Osteocyte (in vitro differentiated cells): Measurements from ENCODE around the gene IZUMO3. TPM values are rescaled to one million over a fixed set of nuclear protein-coding genes. Genes with fewer than 3 reads are reported as not detected.

Experiments used
- DNase-seq: peaks from one replicate; pipeline ENCODE4 v3.0.0; 2021; ENCODE audit warnings: mixed read lengths; ENCODE audit not compliant: unreplicated experiment; ENCODE audit errors: extremely low spot score
- H3K27ac Mint-ChIP-seq: one replicate; pipeline ENCODE4 v1.8.0; 2021; ENCODE audit warnings: mild to moderate bottlenecking, mixed read lengths; ENCODE audit not compliant: unreplicated experiment
- H3K27me3 Mint-ChIP-seq: one replicate; pipeline ENCODE4 v1.8.0; 2021; ENCODE audit warnings: mixed read lengths; ENCODE audit not compliant: unreplicated experiment
- H3K36me3 Mint-ChIP-seq: one replicate; pipeline ENCODE4 v1.8.0; 2021; ENCODE audit warnings: mixed read lengths; ENCODE audit not compliant: unreplicated experiment
- H3K4me1 Mint-ChIP-seq: one replicate; pipeline ENCODE4 v1.8.0; 2021; ENCODE audit warnings: mixed read lengths; ENCODE audit not compliant: unreplicated experiment
- H3K4me3 Mint-ChIP-seq: one replicate; pipeline ENCODE4 v1.8.0; 2021; ENCODE audit warnings: mild to moderate bottlenecking, moderate library complexity, mixed read lengths; ENCODE audit not compliant: unreplicated experiment
- H3K9me3 Mint-ChIP-seq: one replicate; pipeline ENCODE4 v1.8.0; 2021; ENCODE audit warnings: mixed read lengths; ENCODE audit not compliant: unreplicated experiment
- CTCF ChIP-seq: fragments of 200-600 bp; sonication (generic); IDR thresholded peaks from 2 replicates; pipeline ENCODE4 v1.5.0; 2021; ENCODE audit warnings: antibody characterized with exemption, mild to moderate bottlenecking, moderate library complexity
- long read RNA-seq: library from polyadenylated mRNA; unstranded; transcript quantifications from one replicate; pipeline ENCODE4 v2.0.0, GENCODE V29; 2021
- total RNA-seq: library from RNA; stranded (reverse); gene quantifications from 2 replicates; pipeline ENCODE4 v1.2.1, GENCODE V29; 2021

The IZUMO3 gene
- total RNA-seq = not detected in 2 replicates
- long read RNA-seq = 0 reads

GRCh38 chr9:24545847-24546522, at the start of gene IZUMO3:
Gene IZUMO3 (minus strand): TSS chr9:24545897. CDS start chr9:24545649, 248 bp downstream.
- no peaks in the 10 kb centered on the region for H3K36me3 Mint-ChIP-seq
- H3K4me3 Mint-ChIP-seq = no peak within 1 kb of the TSS
- no peak for DNase-seq
- no peak for TF ChIP-seq CTCF
- no peak within 1 kb of the TSS for H3K27ac Mint-ChIP-seq
- H3K27me3 Mint-ChIP-seq = no peaks in the 10 kb centered on the region
- H3K4me1 Mint-ChIP-seq = no peaks in the 10 kb centered on the region
- H3K9me3 Mint-ChIP-seq = peaks cover 37% of the 10 kb centered on the region

GRCh38 chr9:24594234-24594850, 48.6 kb upstream of the IZUMO3 start:
- Mint-ChIP-seq H3K9me3 (no peaks in the 10 kb centered on the region), H3K27ac (no peak overlapping the region), H3K4me3 (no peak overlapping the region), H3K36me3 (no peaks in the 10 kb centered on the region), H3K4me1 (no peaks in the 10 kb centered on the region), H3K27me3 (no peaks in the 10 kb centered on the region)
- no peak for DNase-seq
- no peak for TF ChIP-seq CTCF

GRCh38 chr9:24590432-24590831, 44.7 kb upstream of the IZUMO3 start:
- TF ChIP-seq CTCF = no peak
- DNase-seq = no peak
- Mint-ChIP-seq H3K9me3 (peaks cover 12% of the 10 kb centered on the region), H3K36me3 (no peaks in the 10 kb centered on the region), H3K4me1 (no peaks in the 10 kb centered on the region), H3K4me3 (no peak overlapping the region), H3K27ac (no peak overlapping the region), H3K27me3 (no peaks in the 10 kb centered on the region)

GRCh38 chr9:24587883-24588282, 42.2 kb upstream of the IZUMO3 start:
- Mint-ChIP-seq H3K27me3 (no peaks in the 10 kb centered on the region), H3K27ac (no peak overlapping the region), H3K9me3 (peaks cover 14% of the 10 kb centered on the region), H3K4me3 (no peak overlapping the region), H3K4me1 (no peaks in the 10 kb centered on the region), H3K36me3 (no peaks in the 10 kb centered on the region)
- TF ChIP-seq CTCF = no peak
- no peak for DNase-seq
